ENCODE results near the gene KAZN. TPM values are rescaled to one million over a fixed set of nuclear protein-coding genes. Genes with fewer than 3 reads are reported as not detected.

Gene KAZN
- total RNA-seq, 2 donors from 2014 or later: 9.8 to 12.2 TPM

DNA sequence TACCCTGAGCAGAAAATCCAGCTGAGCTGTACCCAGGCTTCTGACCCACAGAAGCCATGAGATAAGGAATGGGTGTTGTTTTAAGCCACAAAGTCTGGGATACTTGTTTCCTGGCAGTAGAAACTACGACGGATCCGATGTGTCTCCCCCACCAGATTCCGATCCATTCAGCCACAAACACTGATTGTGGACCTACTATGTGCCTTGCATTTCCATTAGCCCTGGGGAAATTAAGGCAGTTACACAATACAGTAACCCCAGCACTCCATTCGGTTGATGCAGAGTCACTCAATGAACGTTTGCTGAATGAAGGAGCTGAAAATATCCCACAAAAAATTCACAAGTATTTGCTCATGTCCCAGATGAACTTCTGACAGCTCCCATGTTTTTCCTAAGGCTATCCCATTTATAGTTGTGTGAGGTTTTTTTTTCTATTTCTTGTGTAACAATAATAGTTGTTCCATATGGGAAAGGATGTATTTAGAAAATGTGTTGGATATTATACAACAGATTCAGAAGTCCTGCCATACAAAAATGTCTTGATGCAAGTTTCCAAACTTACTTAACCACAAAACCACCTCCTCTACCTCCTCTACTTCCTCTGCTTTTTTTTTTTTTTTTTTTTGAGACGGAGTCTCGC is 29.6 kb upstream of the KAZN start:
- no peaks in the 10 kb centered on the region for H3K36me3 ChIP-seq
- TF ChIP-seq, protein P1, sequence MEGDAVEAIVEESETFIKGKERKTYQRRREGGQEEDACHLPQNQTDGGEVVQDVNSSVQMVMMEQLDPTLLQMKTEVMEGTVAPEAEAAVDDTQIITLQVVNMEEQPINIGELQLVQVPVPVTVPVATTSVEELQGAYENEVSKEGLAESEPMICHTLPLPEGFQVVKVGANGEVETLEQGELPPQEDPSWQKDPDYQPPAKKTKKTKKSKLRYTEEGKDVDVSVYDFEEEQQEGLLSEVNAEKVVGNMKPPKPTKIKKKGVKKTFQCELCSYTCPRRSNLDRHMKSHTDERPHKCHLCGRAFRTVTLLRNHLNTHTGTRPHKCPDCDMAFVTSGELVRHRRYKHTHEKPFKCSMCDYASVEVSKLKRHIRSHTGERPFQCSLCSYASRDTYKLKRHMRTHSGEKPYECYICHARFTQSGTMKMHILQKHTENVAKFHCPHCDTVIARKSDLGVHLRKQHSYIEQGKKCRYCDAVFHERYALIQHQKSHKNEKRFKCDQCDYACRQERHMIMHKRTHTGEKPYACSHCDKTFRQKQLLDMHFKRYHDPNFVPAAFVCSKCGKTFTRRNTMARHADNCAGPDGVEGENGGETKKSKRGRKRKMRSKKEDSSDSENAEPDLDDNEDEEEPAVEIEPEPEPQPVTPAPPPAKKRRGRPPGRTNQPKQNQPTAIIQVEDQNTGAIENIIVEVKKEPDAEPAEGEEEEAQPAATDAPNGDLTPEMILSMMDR (IDR thresholded peaks at IDR 0.05): no peak
- no peaks in the 10 kb centered on the region for H3K9me3 ChIP-seq
- H3K9ac ChIP-seq (ENCODE audit: low read depth in 2 of 2, low read length in 2 of 2): no peak overlapping the region
- H3K4me1 ChIP-seq: no peaks in the 10 kb centered on the region
- H3K4me3 ChIP-seq: no peak overlapping the region
- no peak for DNase-seq
- H3K27me3 ChIP-seq: no peaks in the 10 kb centered on the region
- intact Hi-C loops (cut with DNase I): no loop called here
- no peak overlapping the region for H3K27ac ChIP-seq

DNA sequence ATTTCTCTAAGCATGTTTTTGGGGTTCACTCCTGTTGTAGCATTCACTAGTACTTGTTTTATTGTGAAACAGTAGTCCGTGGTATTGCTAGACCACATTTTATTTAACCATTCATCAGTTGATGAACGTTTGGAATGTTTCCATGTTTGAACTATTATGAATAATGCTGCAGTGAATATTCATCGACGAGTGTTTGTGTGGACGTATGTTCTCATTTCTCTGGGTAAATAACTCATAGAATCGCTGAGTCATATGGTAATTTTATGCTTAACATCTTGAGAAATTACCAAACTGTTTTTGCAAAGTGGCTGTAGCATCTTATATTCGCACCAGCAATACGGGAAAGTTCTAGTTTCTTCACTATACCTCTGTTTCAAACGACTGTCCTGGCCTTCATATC is 28.0 kb upstream of the KAZN start:
- TF ChIP-seq, protein P1 (IDR thresholded peaks at IDR 0.05): no peak
- DNase-seq: no peak
- H3K36me3 ChIP-seq: no peaks in the 10 kb centered on the region
- intact Hi-C loops (cut with DNase I): no loop called here
- H3K27ac ChIP-seq: no peak overlapping the region
- no peak overlapping the region for H3K9ac ChIP-seq (ENCODE audit: low read depth in 2 of 2, low read length in 2 of 2)
- H3K9me3 ChIP-seq: no peaks in the 10 kb centered on the region
- no peaks in the 10 kb centered on the region for H3K4me1 ChIP-seq
- H3K4me3 ChIP-seq: no peak overlapping the region
- no peaks in the 10 kb centered on the region for H3K27me3 ChIP-seq

DNA sequence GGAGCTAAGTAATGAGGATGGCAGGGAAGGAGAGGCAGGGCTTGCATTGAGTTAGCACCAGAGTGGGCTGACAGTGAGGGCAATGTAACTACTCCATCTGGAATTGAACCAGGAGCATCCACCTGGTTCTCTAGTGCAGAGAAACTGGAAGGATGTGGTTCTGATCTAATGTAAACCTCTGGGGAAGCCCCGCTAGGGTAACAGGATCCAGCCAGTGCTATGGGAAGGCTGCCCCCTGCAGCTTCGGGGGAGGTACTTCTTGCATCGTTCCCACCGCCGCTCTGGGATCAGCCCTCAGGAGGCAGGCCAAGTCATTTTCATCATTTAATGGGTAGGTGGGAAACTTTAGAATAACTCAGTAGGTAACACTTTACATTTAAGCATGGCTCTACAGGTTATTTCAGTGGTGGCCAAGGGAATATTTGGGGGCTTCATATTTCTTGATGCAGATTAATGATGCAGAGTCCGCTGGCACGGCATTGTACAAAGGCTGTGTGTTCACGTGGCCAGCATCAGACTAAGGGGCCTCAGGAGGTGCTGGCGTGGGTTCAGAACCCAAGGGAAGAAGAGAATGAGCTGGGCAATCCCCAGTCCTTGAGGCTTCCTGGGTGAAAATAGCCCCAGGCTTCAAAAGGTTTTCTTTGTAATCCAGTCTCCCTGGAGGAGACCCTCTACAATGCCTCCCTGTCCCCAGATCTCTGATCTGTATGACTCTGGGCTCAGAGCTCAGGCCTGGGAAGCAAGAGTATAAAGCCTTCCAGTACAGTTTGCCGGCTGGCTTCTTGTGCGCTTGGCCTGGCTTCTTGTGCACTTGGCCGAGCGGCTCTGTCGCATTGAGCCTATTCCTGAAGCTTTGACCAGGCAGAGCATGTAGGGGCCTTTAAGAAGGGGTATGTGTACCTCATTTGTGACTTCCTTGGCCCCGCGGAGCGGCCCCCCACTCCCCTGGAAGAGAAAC is 26.4 kb upstream of the KAZN start:
- intact Hi-C loops (cut with DNase I): no loop called here
- Histone ChIP-seq H3K9me3 (no peaks in the 10 kb centered on the region), H3K4me1 (no peaks in the 10 kb centered on the region), H3K27ac (no peak overlapping the region), H3K36me3 (no peaks in the 10 kb centered on the region), H3K9ac (ENCODE audit: low read depth in 2 of 2, low read length in 2 of 2) (no peak overlapping the region), H3K27me3 (no peaks in the 10 kb centered on the region), H3K4me3 (no peak overlapping the region)
- no peak for DNase-seq
- TF ChIP-seq, protein P1 (IDR thresholded peaks at IDR 0.05): no peak

DNA sequence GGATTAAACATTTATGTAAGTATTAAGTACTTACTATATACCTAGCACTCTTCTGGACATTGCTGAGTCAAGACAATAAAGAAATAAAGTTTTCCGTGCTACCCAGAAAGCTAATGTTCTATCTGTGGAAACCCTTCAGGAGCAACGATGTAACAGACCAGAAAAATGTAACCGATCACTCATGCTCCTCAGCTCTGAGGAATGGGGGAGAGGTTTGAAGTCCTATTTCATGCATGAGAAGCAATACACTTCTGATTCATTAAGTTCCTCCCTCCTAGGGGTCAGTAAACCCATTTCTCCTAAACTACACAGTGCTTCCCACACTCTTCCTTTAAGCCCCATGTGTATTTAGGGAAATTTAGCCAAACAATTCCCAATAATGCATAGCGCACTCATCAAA is 25.6 kb upstream of the KAZN start:
- no peak overlapping the region for H3K27ac ChIP-seq
- intact Hi-C loops (cut with DNase I): no loop called here
- no peak overlapping the region for H3K4me3 ChIP-seq
- DNase-seq: no peak
- H3K36me3 ChIP-seq: no peaks in the 10 kb centered on the region
- H3K9me3 ChIP-seq: no peaks in the 10 kb centered on the region
- H3K4me1 ChIP-seq: no peaks in the 10 kb centered on the region
- no peaks in the 10 kb centered on the region for H3K27me3 ChIP-seq
- no peak overlapping the region for H3K9ac ChIP-seq (ENCODE audit: low read depth in 2 of 2, low read length in 2 of 2)
- TF ChIP-seq, protein P1 (IDR thresholded peaks at IDR 0.05): no peak

DNA sequence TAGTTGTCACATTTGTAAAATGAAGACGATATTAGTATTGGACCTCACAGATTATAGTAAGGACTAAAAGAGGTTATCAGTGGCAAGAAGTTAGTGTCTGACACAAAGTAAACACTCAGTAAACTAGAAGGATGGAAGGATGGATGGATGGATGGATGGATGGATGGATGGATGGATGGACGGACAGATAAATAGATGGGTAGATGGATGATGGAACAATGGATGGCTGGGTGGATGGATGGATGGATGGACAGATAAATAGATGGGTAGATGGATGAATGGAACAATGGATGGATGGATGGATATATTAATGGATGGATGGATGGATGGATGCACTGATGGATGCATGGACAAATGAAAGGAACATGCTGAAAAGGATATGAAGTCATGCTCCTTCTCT is 22.3 kb upstream of the KAZN start:
- no peaks in the 10 kb centered on the region for H3K27me3 ChIP-seq
- H3K27ac ChIP-seq: no peak overlapping the region
- no peaks in the 10 kb centered on the region for H3K4me1 ChIP-seq
- no peak for DNase-seq
- H3K36me3 ChIP-seq: no peaks in the 10 kb centered on the region
- intact Hi-C loops (cut with DNase I): no loop called here
- TF ChIP-seq, protein P1 (IDR thresholded peaks at IDR 0.05): no peak
- H3K4me3 ChIP-seq: no peak overlapping the region
- no peak overlapping the region for H3K9ac ChIP-seq (ENCODE audit: low read depth in 2 of 2, low read length in 2 of 2)
- no peaks in the 10 kb centered on the region for H3K9me3 ChIP-seq

Measured in colonic mucosa (tissue), 4 donors.